Hepatocyte (in vitro differentiated cells): ENCODE data around the gene KIRREL3.

Experiments
- CTCF ChIP-seq: fragments of 200-600 bp; sonication (generic); IDR thresholded peaks from 2 replicates; pipeline ENCODE4 v1.5.1; 2016; ENCODE audit warnings: antibody characterized with exemption, mild to moderate bottlenecking; ENCODE audit not compliant: poor library complexity
- EZH2 ChIP-seq: fragments of 200-600 bp; sonication (generic); IDR thresholded peaks from 2 replicates; pipeline ENCODE4 v1.6.1; 2016; ENCODE audit warnings: antibody characterized with exemption, mild to moderate bottlenecking, borderline replicate concordance
- EZH2phosphoT487 ChIP-seq: fragments of 200-600 bp; sonication (generic); IDR thresholded peaks from one replicate; pipeline ENCODE4 v1.6.1; 2018; ENCODE audit warnings: antibody characterized with exemption, mild to moderate bottlenecking, low read depth, moderate library complexity; ENCODE audit not compliant: unreplicated experiment, severe bottlenecking

- TF ChIP-seq CTCF (no peak), EZH2phosphoT487 (no peak), EZH2 (no peak)
These were observed 40.9 kb downstream of the KIRREL3 start for GRCh38 chr11:126959700-126960099.
